GM13976 (cell line): ENCODE measurements around the gene PRSS37.

Experiments
- DNase-seq: peaks from one replicate; pipeline ENCODE4 v3.0.0; 2012; ENCODE audit warnings: low spot score
- CTCF ChIP-seq: IDR thresholded peaks from 2 replicates; pipeline ENCODE4 v1.5.1; 2012; ENCODE audit warnings: borderline replicate concordance, mild to moderate bottlenecking; ENCODE audit not compliant: insufficient read depth; ENCODE audit errors: extremely low read depth, missing control alignments, control extremely low read depth
- in situ Hi-C: fragments of 300-500 bp; cut with MboI; formaldehyde crosslinking; loops from one replicate; pipeline ENCODE4 v1.12.0; 2022; ENCODE audit warnings: low sequenced_read_pairs, mixed read lengths, inconsistent platforms; ENCODE audit not compliant: unreplicated experiment

PRSS37 gene

GRCh38 chr7:141792526-141792925 lies 48.8 kb downstream of the PRSS37 start:
- DNase-seq = no peak
- TF ChIP-seq CTCF = no peak
- in situ Hi-C loops = no loop called here

GRCh38 chr7:141789917-141790316 lies 51.4 kb downstream of the PRSS37 start, which contains the start of gene TAS2R5:
Gene TAS2R5, plus strand, starts transcription at chr7:141790217. Its CDS starts 145 bp downstream, at chr7:141790362.
- in situ Hi-C loops = no loop called here
- no peak for TF ChIP-seq CTCF

GRCh38 chr7:141788296-141788695 lies 53.0 kb downstream of the PRSS37 start:
- no peak for TF ChIP-seq CTCF
- in situ Hi-C loops = no loop called here
- no peak for DNase-seq

More at GRCh38 chr7:141789917-141790316, 51.4 kb downstream of the PRSS37 start, which contains the start of gene TAS2R5:
- no peak for DNase-seq
